GM21529 (cell line): Measurements from ENCODE around the gene LMBR1.
"Not testable (repeated sequence)": the region's sequence is repeated elsewhere in the genome, so short reads cannot be mapped to it uniquely, and the experiment has no call there.

Experiments used
- ATAC-seq: cut with Tn5 transposase; IDR thresholded peaks from one replicate; pipeline ENCODE4 v1.9.1; 2021; ENCODE audit not compliant: unreplicated experiment

The LMBR1 gene

DNA sequence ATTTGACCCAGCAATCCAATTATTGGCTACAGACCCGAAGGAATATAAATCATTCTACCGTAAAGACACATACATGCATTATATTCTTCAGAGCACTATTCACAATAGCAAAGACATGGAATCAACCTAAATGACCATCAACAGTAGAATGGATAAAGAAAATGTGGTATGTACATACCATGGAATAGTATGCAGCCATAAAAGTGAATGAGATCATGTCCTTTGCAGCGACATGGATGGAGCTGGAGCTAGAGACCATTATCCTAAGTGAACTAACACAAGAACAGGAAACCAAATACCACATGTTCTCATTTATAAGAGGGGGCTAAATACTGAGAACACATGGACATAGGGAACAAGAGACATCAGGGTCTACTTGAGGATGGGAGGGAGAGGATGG lies 44.0 kb downstream of the LMBR1 start:
- ATAC-seq: no peak

GRCh38 chr7:156845379-156846101 lies 47.4 kb downstream of the LMBR1 start:
- no peak for ATAC-seq

DNA sequence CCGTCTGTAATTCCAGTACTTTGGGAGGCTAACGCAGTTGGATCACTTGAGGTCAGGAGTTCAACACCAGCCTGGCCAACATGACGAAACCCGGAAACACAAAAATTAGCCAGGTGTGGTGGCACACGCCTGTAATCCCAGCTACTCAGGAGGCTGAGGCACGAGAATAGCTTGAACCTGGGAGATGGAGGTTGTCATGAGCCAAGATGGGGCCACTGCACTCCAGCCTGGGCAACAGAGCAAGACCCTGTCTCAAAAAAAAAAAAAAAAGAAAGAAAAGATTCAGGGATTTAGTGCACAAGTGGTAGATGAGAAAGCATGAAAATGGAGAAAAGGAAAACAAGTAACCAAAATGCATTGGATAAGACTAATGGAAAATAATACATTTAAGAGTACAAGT lies 49.4 kb downstream of the LMBR1 start:
- ATAC-seq: not testable (repeated sequence)

DNA sequence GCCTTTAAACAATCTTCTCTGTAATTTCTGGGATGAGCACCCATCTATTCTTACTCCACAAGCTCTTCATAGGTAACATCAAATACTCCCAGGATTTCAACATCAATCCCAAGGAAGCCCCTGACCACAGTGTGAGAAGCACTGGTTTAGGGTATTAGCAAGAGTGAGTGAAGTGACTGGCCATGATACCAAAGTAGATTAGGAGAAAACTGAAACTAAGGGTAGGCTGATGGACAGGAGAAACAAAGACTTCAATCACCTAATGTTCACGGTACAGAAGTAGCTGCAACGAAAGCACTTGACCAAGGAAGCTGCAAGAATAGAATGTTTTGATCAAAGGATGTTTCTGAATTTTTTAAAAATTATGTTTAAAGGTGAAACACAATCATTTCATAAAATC lies 49.8 kb downstream of the LMBR1 start:
- ATAC-seq: no peak

DNA sequence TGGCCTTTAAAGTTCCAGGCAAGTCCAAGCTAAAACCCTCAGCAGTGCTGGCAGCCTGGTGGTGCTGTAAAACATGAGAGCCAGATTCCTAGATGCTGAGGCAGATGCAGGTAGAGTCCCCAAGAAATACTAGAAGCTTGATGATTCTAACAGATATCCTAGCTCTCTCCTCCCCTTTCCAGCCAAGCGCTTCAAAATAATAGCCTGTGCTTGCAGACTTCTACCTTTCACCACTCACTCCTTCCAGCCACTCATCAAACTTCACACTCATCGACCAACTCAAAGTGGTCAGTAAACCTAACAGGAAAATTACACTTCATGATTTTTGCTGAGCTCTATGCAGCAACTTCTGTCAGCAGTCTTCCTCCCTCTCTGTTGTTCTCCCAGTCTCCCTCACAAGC lies 50.2 kb downstream of the LMBR1 start:
- no peak for ATAC-seq

DNA sequence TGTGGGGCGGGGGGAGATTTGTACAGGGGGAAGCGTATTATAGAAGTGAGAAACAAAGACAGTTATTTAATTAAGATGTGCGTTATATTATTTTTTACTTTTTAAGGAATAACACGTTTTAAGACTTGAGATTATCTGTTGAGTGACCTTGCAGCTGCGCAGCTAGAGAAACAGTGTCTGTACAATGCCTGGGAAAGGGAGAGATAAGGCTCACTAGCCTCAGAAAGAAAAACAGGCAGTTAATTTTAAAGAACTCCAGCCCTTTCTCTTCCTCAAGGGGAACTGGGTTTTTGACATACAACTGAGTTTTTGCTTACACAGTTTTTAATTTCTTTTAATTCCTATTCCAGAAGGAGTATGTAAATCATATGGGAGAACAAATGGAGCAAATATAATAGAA lies 50.7 kb downstream of the LMBR1 start:
- ATAC-seq: no peak

DNA sequence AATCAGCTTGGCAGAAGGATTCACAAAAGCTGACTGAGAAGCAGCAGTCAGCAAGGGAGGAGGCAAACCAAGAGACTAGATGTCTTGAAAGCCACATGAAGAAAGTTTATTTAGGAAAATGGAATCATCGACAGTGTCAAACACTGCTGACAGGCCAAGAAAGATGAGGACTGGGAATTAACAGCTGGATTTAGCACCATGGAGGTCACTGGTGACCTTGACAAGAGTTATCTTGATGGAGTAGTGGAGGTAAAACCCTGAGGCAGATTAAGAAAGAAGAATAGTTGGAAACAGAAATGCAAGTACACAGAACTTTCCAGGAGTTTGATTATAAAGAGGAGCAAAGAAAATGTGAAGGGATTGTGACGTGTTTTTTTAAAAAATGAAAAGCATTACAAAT lies 51.5 kb downstream of the LMBR1 start:
- ATAC-seq: no peak

DNA sequence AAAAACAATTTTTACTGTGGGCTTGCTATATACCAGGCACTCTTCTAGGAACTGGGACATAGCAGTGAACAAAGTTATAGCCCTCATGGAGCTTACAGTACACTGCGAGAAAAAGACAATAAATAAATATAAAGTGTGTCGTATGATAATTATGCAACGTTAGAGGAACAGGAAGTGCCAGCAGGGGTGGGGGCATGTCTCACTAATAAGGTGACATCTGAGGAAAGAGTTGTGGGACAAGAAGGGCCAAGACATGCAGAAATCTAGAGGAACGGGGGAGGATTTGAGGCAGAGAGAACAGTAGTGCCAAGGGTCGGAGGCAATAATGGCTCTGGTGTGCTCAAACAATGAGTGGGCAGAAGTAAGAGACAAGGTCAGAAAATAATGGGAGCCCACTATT lies 52.8 kb downstream of the LMBR1 start:
- no peak for ATAC-seq

DNA sequence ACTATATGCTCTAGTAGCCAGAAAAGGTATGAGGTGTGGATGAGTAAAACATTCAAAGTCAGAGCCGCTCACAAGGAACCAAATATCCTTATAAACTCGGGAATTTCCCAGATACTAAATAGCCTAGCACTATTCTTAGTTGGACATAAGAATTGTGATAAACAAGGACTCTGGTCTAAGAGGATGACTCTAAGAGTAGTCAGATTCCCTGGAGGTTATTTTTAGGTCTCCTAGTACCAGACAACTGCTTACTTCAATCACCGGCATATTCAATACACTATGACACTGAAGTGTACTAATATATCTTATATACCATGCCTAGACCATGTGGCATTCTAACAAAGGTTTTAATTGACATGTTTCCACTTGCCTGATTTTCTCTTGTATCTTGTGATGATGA lies 56.5 kb downstream of the LMBR1 start:
- ATAC-seq: no peak

- no peak for ATAC-seq
Observed at GRCh38 chr7:156834462-156834861, 58.5 kb downstream of the LMBR1 start.

GRCh38 chr7:156833312-156833711 lies 59.7 kb downstream of the LMBR1 start:
- no peak for ATAC-seq

DNA sequence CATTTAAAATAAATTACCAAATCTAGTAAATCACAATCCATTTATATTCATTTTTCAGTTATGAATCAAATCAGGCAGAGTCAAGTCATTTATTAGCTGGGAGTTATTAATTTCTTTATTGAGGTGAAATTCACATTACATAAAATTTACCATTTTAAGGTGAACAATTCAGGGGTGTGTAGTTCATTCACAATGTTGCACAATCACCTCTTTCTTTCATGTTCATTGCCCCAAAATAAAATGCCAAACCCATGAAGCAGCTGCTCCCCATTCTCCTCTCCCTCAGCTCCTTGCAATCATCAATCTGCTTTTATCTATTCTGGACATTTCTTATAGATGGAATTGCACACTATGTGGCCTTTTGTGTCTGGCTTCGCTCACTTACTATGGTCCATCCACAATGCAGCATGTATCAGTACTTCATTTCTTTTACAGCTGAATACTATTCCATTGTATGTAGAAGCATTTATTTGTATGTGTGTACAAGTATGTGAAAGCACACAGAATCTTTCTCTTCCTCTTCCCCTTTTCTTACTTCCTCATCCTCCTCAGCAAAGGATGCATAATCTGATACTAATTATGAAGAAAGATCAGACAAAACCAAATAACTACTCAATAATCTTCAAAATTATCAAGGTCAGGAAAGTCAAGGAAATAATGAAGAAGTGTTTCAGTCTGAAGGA lies 60.6 kb downstream of the LMBR1 start:
- peak; percentile 54 for ATAC-seq

DNA sequence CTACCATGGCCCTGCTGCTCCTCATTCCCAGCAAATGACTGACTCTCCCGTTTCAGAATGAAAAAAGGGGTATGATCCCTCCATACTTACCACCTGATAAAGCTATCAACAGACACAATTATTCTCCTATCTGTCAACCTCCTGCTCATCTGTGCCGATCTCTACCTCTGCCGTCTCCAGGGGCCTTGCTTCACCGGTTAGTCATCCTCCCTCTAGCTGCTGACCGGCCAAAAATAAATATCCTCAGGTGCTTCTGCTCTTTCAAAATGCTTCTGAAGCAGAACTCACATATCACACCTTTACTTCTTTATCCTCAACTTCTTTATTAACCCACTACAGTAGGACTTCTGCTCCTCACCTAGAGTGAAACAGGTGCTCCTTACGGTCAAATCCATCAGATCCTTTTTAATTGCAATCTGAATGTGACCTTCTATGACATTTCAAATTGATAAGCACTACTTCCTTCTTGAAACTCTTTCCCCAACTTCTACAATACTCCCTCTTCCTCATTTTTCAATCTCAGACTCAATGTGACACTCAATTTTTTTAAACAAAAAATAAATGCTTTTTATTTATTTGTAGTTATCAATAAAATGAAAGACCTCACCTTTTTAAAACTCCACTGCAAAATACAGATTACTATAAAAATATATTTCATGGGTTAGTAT lies 63.2 kb downstream of the LMBR1 start:
- no peak for ATAC-seq

DNA sequence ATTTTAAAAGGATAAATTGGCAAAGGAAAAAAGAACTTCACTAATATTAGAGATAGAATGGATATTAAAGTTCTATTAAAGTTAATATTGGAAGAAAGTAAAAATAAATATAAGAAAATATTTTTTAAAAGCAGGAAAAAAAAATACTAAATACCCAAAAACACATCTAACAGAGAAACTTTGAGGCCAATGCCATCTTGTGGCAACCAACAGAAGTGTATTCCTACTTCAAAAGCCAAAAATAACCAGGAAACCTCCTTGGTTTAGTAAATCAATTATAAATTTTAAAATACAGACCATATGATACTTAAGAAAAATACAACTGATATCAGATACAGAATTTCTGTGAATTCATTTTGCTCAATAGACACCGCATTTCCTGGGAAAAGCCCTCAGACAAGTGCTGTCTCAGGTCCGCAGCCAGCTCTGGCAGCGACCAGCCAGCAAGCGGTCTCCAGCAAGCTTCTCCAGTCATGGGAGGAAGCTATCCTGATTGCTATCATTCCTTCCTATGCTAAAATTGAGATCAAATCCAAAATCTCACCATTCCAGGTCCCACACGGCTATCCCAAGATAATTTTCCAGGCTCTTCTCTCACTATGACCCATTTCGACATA lies 65.3 kb downstream of the LMBR1 start:
- ATAC-seq: no peak

- no peak for ATAC-seq
Observed at GRCh38 chr7:156823435-156823834, 69.5 kb downstream of the LMBR1 start.

- no peak for ATAC-seq
Observed at GRCh38 chr7:156820445-156821063, 72.4 kb downstream of the LMBR1 start.

DNA sequence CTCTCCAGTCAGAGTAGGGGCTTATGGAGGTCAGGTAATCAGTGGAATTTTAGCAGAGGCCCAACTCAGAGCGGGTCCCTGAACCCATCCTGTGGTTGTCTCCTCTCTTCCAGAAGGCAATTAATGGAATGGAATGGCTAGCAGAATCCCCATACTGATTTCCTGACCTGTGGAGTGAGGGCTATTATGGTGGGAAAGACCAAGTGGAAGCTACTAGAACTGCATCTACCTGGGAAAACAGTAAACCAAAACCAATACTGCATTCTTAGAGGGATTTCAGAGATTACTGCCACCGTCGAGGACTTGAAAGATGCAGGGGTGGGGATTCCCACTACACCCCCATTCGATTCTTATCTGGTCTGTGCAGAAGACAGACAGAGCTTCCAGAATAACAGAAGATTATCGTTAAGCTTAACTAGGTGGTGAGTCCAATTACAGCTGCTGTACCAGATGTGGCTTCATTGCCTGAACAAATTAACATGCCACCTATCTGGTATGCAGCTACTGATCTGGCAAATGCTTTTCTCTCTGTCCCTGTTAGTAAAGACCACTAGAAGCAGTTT lies 73.2 kb downstream of the LMBR1 start:
- no peak for ATAC-seq

GRCh38 chr7:156818133-156818532 lies 74.8 kb downstream of the LMBR1 start:
- no peak for ATAC-seq

DNA sequence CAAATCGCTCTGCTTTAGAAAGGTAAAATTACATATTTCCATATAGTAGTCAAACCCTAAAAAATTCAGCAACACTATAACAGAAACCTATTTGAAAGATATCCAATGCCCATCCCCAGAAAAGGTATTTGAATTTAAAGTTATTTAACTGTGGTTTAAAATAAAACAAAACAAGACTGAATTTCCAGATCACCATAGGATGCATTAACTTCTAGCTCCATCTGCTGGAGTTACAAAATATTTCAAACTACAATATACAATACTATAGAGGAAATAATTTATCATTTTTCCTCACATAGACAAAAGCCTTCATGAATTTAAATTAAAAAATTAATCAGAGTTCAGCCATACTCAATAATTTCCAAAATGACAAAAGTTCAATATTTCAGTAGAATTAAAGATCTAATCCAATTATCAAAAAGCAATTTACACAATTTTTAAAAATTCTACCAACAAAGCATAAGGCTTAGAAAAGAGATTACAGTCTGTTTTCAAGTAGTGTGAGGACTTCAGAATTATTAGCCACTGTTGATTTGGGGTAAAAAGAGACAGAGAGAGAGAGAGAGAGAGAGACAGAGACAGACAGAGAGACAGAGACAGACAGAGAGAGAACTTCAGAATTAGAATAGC lies 75.9 kb downstream of the LMBR1 start:
- no peak for ATAC-seq

DNA sequence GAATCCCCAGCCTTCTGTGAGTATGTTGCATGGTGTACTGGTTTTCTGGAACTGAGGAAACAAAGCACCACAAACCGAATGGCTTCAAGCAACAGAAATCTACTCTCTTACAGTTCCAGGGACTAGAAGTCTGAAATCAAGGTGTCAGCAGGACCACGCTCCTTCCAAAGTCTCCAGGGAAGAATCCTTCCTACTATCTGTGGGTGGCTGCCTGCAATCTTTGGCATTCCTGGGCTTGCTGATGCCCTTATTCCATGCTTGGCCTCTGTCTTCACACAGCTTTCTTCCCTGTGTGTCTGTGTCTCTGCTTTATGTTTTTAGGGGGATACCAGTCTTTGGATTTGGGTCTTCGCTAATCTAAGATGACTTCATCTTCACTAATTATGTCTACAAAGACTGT lies 81.3 kb downstream of the LMBR1 start:
- no peak for ATAC-seq

DNA sequence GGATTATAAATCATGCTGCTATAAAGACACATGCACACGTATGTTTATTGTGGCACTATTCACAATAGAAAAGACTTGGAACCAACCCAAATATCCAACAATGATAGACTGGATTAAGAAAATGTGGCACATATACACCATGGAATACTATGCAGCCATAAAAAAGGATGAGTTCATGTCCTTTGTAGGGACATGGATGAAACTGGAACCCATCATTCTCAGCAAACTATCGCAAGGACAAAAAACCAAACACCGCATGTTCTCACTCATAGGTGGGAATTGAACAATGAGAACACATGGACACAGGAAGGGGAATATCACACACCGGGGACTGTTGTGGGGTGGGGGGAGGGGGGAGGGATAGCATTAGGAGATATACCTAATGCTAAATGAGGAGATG lies 89.3 kb downstream of the LMBR1 start:
- not testable (repeated sequence) for ATAC-seq
